Thyroid gland (tissue), 4 donors: ENCODE measurements around the gene SH3GL1.

Experiments used
- CTCF ChIP-seq, 6 experiments: fragments of 200-600 bp in 3 of 6; fragments of 450-650 bp in 3 of 6; sonication (generic) in 3 of 6; IDR thresholded peaks; one replicate each; pipeline ENCODE4 v1.5.1; 2016 to 2019; ENCODE audit warnings: antibody characterized with exemption in 6 of 6, mild to moderate bottlenecking in 2 of 6, inconsistent platforms in 1 of 6, moderate library complexity in 1 of 6
- POLR2A ChIP-seq, 2 donors: fragments of 450-650 bp; IDR thresholded peaks; one replicate each; pipeline ENCODE4 v1.6.1; 2017; ENCODE audit warnings: antibody characterized with exemption in 2 of 2, mild to moderate bottlenecking in 2 of 2, moderate library complexity in 1 of 2

- TF ChIP-seq CTCF (IDR thresholded peaks at IDR 0.05) (no peak), POLR2A (IDR thresholded peaks at IDR 0.05) (no peak)
Observed at GRCh38 chr19:4441994-4442818, 41.9 kb upstream of the SH3GL1 start.
